Stimulated activated CD4-positive, alpha-beta T cell treated with anti-CD3 and anti-CD28 coated beads, Interleukin-2, amount 100 ng/mL, for 4 hours (primary cell): Measurements from ENCODE around the gene PRKAR1B.

Experiments
- DNase-seq: peaks from one replicate; pipeline ENCODE4 v3.0.0-alpha.2; 2020; ENCODE audit warnings: low read depth

The PRKAR1B gene

GRCh38 chr7:603152-603951 lies 123.7 kb downstream of the PRKAR1B start:
- DNase-seq: no peak

DNA sequence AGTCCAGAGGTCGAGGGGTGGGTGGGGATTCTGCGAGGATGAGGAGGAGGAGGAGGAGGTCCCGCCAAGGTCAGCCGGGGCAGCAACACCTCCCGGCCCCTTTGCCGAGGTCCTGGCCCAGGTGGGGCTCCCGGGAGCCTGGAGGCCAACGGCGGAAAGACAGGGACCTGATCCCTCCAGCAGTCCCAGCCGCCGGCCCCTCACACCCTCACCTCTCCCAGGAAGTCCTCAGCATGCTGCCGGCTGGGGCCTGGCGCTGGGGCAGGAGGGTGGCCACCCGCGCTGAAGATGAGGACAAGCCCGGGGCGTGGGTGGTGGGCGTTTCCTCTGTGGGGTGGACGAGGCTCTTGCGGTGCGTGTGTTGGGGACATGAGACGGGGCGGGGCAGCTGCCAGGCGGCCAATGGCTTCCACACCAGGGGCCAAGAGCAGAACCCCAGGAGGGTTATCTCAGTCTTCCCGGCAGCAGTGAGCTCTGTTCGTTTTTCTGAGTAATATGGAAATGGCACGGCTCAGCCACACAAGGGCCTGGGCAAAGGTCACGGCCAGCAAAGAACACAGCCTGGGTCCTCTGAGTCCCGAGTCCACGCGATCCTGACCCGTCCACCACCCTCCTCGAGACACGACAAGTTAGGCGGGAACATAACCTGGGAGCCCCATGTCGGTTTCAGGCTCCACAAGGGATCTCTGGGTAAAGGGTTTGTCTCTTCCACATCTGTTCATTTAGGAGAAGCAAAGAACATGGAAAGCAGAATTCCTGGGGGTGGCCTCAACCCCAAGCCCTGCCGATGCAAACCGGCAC lies 124.5 kb downstream of the PRKAR1B start:
- no peak for DNase-seq

DNA sequence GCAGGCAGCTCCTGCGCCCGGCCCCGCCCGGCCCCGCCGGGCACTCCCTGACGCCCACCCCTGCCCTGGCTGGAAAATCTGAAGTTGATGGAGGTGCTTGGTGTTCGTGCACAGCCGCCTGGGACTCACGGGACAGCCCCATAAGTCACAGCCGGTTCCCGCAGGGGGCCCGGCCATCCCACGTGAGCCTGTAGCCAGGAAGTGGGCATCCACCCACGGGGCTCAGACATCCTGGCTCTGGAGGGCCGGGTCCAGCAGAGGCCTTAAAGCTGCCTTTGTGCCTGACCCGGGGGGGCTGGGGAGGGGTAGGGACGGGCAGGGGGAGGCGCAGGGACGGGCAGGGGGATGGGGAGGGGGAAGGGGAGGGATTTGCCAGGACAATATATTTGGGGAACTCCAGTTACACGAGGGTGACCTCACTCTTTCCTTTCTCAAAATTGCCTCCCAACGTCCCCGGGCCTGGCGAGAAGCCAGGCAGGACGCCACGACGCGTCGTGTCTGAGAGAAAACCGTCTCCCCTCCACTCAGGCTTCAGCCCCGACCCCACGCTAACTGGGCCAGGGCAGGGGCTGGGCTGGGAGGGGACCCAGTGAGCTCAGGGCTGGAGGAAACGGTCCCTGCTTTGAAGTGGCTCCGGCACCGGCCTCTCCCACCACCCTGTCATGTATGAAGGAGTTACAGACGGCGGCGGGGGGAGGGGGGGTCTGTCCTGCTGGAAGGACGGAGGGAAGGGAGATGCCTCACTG lies 125.3 kb downstream of the PRKAR1B start:
- peak; percentile 90 for DNase-seq

GRCh38 chr7:601036-601594 lies 126.0 kb downstream of the PRKAR1B start:
- DNase-seq: no peak

DNA sequence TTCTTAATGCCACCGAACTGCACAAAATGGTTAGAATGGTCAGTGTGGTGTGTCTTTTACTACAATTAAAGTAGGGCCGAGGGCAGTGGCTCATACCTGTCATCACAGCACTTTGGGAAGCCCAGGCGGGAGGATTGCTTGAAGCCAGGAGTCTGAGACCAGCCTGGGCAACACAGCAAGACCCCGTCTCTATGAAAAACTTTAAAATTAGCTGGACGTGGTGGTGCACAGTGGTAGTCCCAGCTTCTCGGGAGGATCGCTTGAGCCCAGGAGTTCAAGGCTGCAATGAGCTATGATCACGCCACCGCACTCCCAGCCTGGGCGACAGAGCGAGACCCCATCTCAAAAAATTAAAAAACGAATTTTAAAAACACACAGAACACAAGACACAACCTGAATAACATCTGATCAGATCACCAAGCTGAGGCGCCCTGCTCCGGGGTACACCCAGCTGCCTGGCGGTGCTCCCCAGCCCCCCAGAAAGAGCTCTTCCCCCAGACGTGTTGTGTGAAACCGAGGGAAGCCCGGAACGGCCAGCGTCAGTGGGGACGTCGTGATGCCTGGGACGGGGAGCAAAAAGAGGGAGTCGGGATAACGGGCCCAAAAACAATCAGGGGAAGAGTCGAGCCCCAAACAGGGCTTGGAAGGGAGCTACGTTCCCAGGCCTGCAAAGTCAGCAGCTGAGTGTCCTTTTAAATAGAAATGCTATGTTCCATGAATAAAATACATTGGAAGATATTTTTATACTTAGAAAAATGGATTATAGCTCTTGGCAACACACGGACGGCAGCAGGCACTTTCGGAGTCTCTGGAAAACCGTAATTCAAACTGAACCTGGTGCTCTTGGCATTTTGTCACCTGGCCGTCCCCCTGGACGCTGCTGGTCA lies 126.7 kb downstream of the PRKAR1B start:
- no peak for DNase-seq

GRCh38 chr7:598899-599298 lies 128.2 kb downstream of the PRKAR1B start:
- no peak for DNase-seq

DNA sequence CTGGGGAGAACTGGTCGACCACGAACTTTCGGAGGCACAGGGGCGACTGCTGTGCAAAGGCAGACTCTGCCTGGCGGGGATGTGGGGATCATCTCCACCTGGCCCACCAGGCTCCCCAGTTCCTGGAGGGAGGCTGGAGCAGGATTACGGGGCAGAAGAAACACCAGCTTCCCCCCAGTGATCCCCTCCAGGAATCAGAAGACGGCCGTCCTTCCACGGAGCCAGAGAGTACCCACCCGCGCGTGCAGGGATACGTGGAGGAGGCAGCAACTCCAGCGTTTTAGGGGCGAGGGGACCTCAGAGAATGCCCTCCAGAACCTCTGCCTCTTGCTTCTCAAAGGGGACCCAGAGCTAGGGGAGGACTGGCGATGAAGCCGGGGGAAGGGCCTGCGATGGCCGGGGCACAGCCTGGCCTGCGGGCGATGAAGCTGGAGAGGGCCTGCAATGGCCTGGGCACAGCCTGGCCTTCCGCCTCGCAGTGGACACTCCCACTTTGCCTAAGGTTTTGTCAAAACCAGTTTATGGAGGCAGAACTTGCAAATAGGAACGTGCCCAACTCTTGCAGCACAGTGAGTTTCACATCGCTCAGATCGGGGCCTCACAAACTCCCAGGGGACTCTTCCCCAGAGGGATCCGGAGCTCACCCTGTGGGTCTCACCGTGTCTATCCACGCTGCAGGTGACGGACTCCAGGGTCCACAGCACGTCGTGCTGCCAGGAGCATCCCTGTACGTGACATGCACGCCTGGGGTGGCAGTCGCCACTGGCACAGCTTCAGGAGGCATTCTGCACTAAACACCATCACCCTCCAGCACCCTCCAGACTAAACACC lies 129.5 kb downstream of the PRKAR1B start:
- no peak for DNase-seq

DNA sequence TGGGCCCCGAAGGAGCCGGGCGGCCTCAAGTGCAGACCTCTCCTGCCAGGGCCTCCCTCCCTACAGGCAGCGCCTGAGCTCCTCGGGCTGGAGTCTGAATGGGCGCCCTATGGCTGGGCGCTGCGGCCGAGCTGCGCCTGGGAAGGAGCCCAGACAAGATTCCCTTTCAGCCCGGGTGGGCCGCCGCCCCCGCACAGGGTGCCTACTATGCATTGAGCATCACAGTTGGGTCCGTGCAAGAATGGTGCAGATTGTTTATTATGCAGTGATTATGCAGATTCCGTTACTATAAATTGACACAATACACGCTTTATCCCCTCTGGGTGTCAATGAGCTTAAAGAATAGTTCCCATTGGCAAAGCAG lies 130.3 kb downstream of the PRKAR1B start:
- DNase-seq: no peak

DNA sequence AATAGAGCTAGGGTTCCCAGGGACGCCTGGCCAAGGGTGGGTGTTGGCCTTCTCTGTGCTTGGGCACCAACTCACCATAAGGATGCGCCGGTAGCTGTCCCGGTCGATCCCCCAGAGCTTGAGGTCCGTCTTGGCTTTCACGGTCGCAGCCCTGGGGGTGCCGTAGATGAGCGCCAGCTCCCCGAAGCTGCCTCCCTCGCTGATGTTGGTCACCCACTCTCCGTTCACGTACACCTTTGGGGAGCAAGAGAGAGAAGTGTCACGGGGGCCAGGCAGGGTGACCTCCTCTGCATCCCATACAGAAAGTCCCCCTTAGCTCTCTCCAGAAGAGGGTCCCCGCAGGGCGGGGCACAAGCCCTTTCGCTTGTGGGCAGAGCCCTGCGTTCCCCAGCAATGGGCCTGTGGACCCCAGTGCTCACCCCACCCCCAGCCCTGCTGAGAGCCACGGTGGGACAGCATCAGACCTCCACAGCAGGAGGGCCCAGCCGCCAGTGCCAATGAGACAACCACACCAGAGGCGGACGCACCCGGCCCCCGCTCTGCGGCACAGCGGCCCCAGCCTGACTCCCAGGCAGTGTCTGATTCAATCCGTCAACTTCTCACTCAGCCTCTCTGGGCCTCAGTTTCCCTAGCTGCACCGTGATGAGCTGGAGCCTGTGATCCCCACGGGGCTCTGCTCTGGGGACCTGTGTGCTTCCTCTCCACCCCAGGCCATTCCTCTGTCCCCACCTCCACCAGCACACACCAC lies 130.8 kb downstream of the PRKAR1B start:
- no peak for DNase-seq

DNA sequence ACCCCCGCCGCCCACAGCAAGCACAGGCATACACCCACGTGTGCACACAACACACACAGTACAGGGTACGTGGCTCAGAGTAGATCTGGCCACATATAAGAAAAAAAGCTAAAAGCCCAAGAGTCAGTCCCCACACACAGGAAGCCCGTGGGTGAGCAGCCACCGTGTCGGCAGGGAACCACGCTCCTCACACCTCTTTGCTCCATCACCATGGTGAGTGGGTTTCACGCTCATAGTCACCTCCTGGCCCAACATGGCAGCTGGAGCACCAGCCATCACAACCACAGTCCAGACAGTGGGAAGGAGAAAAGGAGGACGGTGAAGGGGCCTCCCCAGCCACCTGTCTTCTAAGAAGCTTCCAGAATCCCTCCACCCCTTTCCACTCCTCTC lies 131.5 kb downstream of the PRKAR1B start:
- DNase-seq: peak; percentile 49

DNA sequence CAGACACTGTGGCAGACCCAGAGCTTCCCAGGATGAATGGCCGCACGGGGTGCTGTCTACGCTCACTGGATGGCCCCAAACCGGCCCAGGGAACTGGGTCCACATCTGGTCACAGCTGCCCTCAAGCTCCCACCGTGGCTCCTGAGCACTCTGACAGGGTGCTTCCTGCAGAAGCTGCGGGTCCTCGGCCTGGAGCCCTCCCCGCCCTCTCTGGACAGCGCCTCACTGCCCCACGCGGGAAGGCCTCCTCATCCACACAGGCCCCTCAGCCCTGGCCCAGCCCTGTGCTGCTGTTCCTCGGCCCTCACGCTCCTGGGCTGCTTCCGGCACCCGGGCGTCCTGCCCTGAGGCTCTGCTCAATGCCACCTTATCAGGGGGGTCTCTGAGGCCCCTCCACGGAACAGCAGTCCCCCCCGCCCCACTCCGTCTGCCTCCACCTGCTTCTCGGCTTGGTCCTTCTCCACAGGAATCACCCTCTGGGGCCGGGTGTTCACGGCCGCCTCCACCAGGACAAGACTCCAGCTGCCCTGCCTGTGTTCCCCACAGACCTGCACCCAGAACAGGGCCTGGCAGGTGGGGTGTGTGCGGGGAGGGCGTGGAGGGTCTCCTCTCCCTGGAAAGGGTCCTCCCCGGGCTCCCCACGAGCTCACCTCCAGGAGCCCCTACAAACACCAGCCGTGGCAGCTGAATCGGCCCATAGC lies 132.0 kb downstream of the PRKAR1B start:
- DNase-seq: no peak

DNA sequence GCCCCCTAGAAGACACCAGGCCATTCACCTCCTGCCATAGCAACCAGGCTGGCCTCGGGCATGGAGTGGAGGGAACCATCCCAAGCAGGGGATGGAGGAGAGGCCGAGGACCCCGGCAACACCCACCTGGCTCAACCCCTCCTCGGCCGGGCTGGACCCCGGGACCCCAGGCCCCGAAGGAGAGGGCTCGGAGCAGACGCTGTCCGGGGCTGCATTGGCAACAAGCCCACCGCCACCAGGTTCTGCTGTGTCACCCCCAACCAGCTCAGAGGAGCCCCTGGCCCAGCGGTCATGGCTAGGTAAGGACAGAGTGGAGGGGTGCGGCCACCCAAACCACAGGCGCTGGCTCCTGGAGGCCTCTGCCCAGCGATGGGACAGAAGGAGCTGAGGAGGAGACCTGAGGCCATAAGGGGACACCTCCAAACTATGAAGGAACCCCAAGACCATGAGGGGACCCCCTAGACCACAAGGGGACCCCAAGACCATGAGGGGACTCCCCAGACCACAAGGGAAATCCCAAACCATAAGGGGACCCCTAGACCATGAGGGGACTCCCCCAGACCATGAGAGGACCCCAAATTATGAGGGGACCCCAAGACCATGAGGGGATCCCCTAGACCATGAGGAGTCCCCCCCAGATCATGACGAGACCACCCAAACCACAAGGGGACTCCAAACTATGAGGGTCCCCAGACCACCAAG lies 132.7 kb downstream of the PRKAR1B start:
- DNase-seq: no peak

- DNase-seq: no peak
These were observed 133.6 kb downstream of the PRKAR1B start for GRCh38 chr7:593324-594115.

DNA sequence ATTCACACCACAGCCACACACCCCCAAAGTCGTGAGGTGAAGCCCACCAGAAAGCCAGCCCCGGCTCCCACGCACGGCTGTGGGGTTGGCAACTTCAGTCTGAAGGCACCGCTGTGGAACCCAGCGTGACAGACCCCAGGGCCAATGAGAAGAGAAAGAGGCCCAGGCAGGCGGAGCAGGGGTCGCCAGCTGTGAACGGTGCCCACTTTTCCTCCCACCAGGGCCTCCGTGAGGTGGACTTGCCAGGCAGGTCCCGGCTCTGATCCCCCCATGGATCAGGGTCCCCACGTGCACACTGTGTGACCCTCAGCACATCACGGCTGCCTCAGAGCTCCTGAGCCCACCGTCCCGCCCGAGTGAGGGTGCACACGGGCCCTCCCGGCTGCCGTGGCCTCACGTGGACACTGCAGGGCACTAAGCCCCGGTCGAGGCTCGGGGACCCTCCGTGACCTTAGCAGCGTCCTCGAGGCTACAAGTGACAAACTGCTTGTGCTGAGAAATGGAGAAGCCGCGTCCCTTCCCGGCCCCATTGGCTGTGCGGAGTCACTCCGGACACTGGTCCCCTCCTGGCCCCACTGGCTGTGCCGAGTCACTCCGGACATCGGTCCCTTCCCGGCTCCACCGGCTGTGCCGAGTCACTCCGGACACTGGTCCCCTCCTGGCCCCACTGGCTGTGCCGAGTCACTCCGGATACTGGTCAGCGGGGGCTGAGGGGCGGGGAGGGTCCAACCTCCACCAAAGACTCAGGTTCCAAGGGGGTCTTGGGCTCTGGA lies 135.0 kb downstream of the PRKAR1B start:
- DNase-seq: no peak

DNA sequence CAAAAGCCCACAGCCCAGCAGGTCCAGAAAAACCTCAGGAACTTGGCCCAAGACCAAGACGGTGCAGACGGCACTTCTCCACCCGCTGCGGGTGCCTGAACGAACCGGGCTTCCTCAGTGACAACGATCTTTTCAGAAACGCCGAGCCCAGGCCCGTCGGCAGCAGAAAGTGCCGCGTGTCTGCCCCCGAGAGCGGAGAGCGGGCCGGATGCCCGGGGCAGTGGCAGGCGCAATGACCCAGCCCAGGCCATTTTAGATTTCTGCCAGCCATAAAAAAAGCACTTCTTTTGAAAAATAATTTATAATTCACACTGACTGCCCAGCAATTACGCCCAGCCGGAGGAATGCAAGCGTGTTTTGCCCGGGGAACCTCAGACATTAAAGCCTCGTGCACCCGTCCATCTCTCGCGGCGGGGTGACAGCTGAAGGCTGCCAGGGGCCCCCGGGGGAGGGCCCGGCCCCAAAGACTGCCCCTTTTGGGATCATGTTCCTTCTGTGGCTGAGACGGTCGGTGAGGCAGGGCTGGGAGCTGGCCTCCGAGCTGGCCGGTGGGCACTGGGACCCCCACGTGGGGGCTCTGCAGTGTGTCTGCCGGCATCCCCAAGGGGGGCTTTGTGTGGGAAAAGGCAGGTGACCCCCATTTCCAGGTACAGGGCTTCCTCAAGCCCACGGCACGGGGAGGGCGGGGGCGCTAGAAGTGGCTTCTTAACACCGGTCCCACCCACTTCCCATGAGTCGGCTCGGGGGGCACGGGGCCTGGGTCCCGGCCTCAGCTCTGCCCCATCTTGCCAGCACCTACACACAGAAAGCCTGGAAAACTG lies 136.1 kb downstream of the PRKAR1B start:
- DNase-seq: no peak
